CD4-positive, alpha-beta T cell (primary cell): ENCODE measurements around the gene ZYG11B. TPM values are rescaled to one million over a fixed set of nuclear protein-coding genes. Genes with fewer than 3 reads are reported as not detected.

Experiments used
- ATAC-seq: fragments of 200-7000 bp; cut with Tn5 transposase; one replicate; pipeline ENCODE4 v1.10.0; 2022; ENCODE audit warnings: mild to moderate bottlenecking; ENCODE audit not compliant: poor library complexity
- CTCF ChIA-PET: fragments of 350-600 bp; sonication (Branson Sonifier 250); formaldehyde crosslinking; loops from one replicate; lab custom pipeline; 2021; ENCODE audit warnings: antibody characterized with exemption, inconsistent platforms; lab: Charles Lee
- POLR2A ChIA-PET: fragments of 350-600 bp; sonication (Branson Sonifier 250); formaldehyde crosslinking; loops from one replicate; lab custom pipeline; 2021; ENCODE audit warnings: antibody characterized with exemption, inconsistent platforms; lab: Charles Lee
- DNase-seq, 14 experiments: peaks; one replicate each; pipeline ENCODE4 v3.0.0-alpha.2; 2013 to 2020; ENCODE audit warnings: mixed read lengths in 2 of 14
- H3K27ac ChIP-seq, 2 donors: one replicate each; pipeline versions ENCODE4 v1.5.1 to v1.7.0; 2013; ENCODE audit warnings: low read length in 2 of 2, low read depth in 1 of 2, mild to moderate bottlenecking in 1 of 2
- H3K27me3 ChIP-seq, 2 experiments: 1 replicate in 1 of 2; 2 replicates in 1 of 2; pipeline versions ENCODE4 v1.6.1 to v1.7.0; 2013; ENCODE audit warnings: low read length in 2 of 2, control low read depth in 1 of 2, mild to moderate bottlenecking in 1 of 2, moderate library complexity in 1 of 2; ENCODE audit not compliant: insufficient read depth in 2 of 2, control insufficient read depth in 1 of 2
- H3K36me3 ChIP-seq: one replicate; pipeline ENCODE4 v1.6.1; 2013; ENCODE audit warnings: low read length, control low read depth; ENCODE audit not compliant: insufficient read depth
- H3K4me1 ChIP-seq: one replicate; pipeline ENCODE4 v1.6.1; 2013; ENCODE audit warnings: low read length, control low read depth; ENCODE audit not compliant: insufficient read depth
- H3K4me3 ChIP-seq: one replicate; pipeline ENCODE4 v1.5.1; 2013; ENCODE audit warnings: mild to moderate bottlenecking, low read length, moderate library complexity
- H3K9me3 ChIP-seq, 2 experiments: 1 replicate in 1 of 2; 2 replicates in 1 of 2; pipeline versions ENCODE4 v1.6.1 to v1.7.0; 2013; ENCODE audit warnings: low read length in 2 of 2, mild to moderate bottlenecking in 2 of 2, control low read depth in 1 of 2, moderate library complexity in 1 of 2; ENCODE audit not compliant: control insufficient read depth in 1 of 2, insufficient read depth in 1 of 2
- H3K27ac Mint-ChIP-seq: one replicate; pipeline ENCODE4 v1.8.0; 2020; ENCODE audit warnings: mixed read lengths
- H3K27me3 Mint-ChIP-seq: one replicate; pipeline ENCODE4 v1.8.0; 2021; ENCODE audit warnings: mixed read lengths
- H3K36me3 Mint-ChIP-seq: one replicate; pipeline ENCODE4 v1.8.0; 2021; ENCODE audit warnings: low read depth, mixed read lengths
- H3K4me1 Mint-ChIP-seq: one replicate; pipeline ENCODE4 v1.8.0; 2021; ENCODE audit warnings: low read depth, mixed read lengths
- H3K4me3 Mint-ChIP-seq: one replicate; pipeline ENCODE4 v1.8.0; 2020; ENCODE audit warnings: mild to moderate bottlenecking, mixed read lengths
- H3K9me3 Mint-ChIP-seq: one replicate; pipeline ENCODE4 v1.8.0; 2020; ENCODE audit warnings: mixed read lengths
- CTCF ChIP-seq: fragments of 200-600 bp; IDR thresholded peaks from one replicate; pipeline ENCODE4 v1.8.0; 2022; ENCODE audit warnings: antibody characterized with exemption, mild to moderate bottlenecking
- intact Hi-C, 2 experiments: fragments of 100-400 bp; cut with DNase I in 1 of 2; cut with micrococcal nuclease in 1 of 2; formaldehyde crosslinking; loops; one replicate each; pipeline versions ENCODE4 v1.15.1 to v1.9.0; 2023 to 2025; cut with DNase I, micrococcal nuclease
- total RNA-seq, 174 experiments: library from RNA in 2 of 174; stranded (reverse) in 2 of 174; gene quantifications; one replicate each; pipeline ENCODE4 v1.2.3 and lab custom pipeline; 2021 to 2026

The ZYG11B gene
- total RNA-seq, 2 experiments from 2014 or later = 14.1 to 16.1 TPM

GRCh38 chr1:52848423-52848822 lies 122.2 kb downstream of the ZYG11B start:
- Histone ChIP-seq H3K27ac (no peak overlapping the region), H3K36me3 (no peaks in the 10 kb centered on the region), H3K4me3 (no peak overlapping the region), H3K9me3 (peaks cover 0 to 6% of the 10 kb centered on the region in 2 experiments), H3K27me3 (peaks cover 16% of the 10 kb centered on the region in 2 experiments), H3K4me1 (peaks cover 3% of the 10 kb centered on the region)
- CTCF ChIA-PET = no interaction called here
- peaks cover 38% of the 10 kb centered on the region for H3K27me3 Mint-ChIP-seq
- no peaks in the 10 kb centered on the region for H3K9me3 Mint-ChIP-seq
- POLR2A ChIA-PET = no interaction called here
- no peak overlapping the region for H3K4me3 Mint-ChIP-seq
- no peak overlapping the region for H3K27ac Mint-ChIP-seq
- ATAC-seq (no peak), DNase-seq (no peak)
- no peak for TF ChIP-seq CTCF
- no peaks in the 10 kb centered on the region for H3K36me3 Mint-ChIP-seq
- no peaks in the 10 kb centered on the region for H3K4me1 Mint-ChIP-seq
- intact Hi-C loops = loop anchor here in 1 of 2 experiments (10.0 kb wide), 1 partner anchor 76 kb away; the partner anchor contains the start of genes ECHDC2 and SCP2

- ATAC-seq = no peak
- no peak for DNase-seq
- TF ChIP-seq CTCF = no peak
- Histone ChIP-seq H3K4me3 (no peak overlapping the region), H3K4me1 (no peaks in the 10 kb centered on the region), H3K9me3 (no peaks in the 10 kb centered on the region), H3K27ac (no peak overlapping the region), H3K27me3 (peaks cover 3% of the 10 kb centered on the region in 2 experiments), H3K36me3 (no peaks in the 10 kb centered on the region)
- Mint-ChIP-seq H3K27me3 (peaks cover 21% of the 10 kb centered on the region), H3K9me3 (no peaks in the 10 kb centered on the region), H3K27ac (no peak overlapping the region), H3K4me1 (no peaks in the 10 kb centered on the region), H3K4me3 (no peak overlapping the region), H3K36me3 (no peaks in the 10 kb centered on the region)
- intact Hi-C loops = no loop called here
- POLR2A ChIA-PET = no interaction called here
- CTCF ChIA-PET = no interaction called here
These were observed 124.7 kb downstream of the ZYG11B start for GRCh38 chr1:52850951-52851350.

GRCh38 chr1:52852854-52853253 lies 126.6 kb downstream of the ZYG11B start:
- Histone ChIP-seq H3K36me3 (no peaks in the 10 kb centered on the region), H3K9me3 (no peaks in the 10 kb centered on the region), H3K4me1 (no peaks in the 10 kb centered on the region), H3K4me3 (no peak overlapping the region), H3K27ac (no peak overlapping the region), H3K27me3 (peaks cover 2 to 3% of the 10 kb centered on the region in 2 experiments)
- ChIA-PET POLR2A (no interaction called here), CTCF (no interaction called here)
- TF ChIP-seq CTCF = no peak
- no peak overlapping the region for H3K4me3 Mint-ChIP-seq
- no peaks in the 10 kb centered on the region for H3K36me3 Mint-ChIP-seq
- H3K27ac Mint-ChIP-seq = no peak overlapping the region
- H3K4me1 Mint-ChIP-seq = no peaks in the 10 kb centered on the region
- no peak for ATAC-seq
- DNase-seq = no peak
- intact Hi-C loops = no loop called here
- no peaks in the 10 kb centered on the region for H3K9me3 Mint-ChIP-seq
- H3K27me3 Mint-ChIP-seq = peaks cover 15% of the 10 kb centered on the region
